GM18870 (cell line): ENCODE results near the gene DNTT.
"Not testable (repeated sequence)": the region's sequence is repeated elsewhere in the genome, so short reads cannot be mapped to it uniquely, and the experiment has no call there.

Source experiments
- ATAC-seq: cut with Tn5 transposase; IDR thresholded peaks from one replicate; pipeline ENCODE4 v1.9.1; 2021; ENCODE audit warnings: moderate library complexity; ENCODE audit not compliant: unreplicated experiment

Gene DNTT

DNA sequence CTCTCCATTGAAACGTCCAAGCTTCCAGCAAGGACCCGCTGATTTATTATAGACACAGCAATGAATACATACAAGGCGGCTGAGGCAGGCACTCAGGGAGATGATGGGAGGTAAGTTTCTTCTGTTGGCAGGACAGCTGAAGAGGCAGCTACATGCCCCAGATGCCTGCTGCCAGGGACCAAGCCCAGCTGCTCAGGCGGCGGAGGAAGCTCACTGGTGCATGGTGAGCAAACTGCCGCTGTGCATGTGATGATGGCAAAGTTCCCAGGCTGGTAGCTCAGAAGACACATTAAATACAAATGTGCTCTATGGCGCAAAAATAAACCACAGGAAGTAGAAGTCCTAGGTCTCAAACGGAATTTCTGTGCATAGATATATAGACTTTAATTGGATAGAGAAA lies 2.3 kb downstream of the DNTT start:
- ATAC-seq, result no peak

DNA sequence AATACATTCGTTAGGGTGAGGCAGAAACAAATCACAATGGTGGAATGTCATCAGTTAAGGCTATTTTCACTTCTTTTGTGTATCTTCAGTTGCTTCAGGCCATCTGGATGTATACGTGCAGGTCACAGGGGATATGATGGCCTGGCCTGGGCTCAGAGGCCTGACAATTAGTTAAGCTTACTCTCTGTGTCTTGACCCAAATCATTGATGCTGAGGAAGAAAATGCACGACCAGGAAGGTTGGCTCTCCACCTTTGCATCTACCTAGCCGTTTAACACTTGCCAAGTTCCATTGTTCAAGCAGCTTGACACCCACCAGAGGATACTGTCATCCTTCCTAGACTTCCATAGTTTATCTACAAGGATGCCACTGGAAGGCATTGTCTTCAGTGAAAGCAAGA lies 4.6 kb downstream of the DNTT start:
- not testable (repeated sequence) for ATAC-seq

DNA sequence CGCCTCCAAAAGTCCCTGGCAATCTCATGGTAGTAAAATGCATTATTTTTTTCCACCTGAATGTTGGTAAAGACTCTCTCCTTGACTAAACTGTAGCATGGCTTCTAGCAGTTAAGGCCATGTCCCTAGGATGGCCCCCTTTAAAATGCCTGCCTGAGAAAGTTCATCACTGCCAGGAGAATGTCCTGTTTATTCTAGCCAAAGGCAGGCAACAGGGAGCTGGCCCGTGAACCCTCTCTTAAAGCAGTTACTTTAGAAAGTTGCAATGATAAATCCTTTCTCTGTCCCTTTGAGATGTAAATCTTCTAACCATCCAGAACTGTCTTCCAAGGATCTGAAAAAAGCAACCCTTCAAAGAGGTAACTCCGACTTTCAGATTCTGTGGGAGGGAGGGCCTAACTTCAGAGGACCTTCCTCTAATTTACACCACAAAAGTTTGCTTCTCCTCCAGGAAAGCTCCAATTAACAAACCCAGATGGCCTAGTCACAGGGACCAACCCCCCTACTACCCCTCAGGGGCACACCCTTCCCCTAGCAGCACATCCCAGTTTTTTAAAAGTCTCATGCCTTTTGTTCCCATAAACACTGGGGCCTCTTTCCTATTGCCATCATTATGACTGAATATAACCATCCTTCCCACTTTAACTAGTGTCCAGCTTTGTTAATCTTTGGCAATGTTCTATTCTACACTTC lies 5.5 kb downstream of the DNTT start:
- ATAC-seq, result no peak

DNA sequence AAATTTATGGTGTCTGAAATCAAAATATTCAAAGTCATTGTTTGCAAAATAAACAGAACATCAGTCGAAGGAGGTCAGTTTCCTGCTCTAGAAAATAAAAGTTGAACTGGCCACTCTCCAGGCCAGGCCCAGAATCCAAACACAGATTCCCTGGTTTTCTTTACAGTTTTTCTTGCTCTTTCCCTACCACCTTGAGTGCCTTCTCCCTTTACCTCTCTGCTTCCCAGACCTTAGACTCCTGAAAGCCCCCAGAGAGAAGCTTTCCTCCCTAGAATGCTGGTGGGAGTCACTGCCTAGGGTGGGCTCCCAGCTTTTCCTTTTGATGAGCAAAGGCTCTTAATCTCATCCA lies 6.1 kb downstream of the DNTT start:
- ATAC-seq, result no peak

DNA sequence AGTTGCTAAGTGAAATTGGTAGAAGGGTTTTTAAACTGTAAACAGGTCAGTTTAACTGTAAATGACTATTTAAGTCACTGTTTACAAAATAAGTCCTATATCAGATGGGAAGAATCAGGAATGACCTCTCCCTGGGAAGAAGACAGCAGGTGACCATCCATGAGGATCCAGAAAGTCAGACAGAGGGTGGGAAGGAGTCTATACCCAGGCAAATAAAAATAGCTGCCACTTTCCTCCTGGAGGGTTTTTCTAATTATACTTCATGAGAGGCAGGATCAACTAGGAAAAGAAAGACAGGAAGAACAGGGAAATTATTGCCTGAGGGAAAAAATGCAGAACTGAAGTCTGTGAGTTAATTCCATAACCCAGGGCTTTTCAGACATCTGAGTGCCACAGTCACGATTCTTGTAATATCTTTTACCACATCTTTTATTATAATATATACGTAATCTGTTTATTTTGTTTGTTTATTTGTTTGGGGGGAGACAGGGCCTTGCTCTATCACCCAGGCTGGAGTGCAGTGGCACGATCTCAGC lies 7.0 kb downstream of the DNTT start:
- ATAC-seq, result no peak

DNA sequence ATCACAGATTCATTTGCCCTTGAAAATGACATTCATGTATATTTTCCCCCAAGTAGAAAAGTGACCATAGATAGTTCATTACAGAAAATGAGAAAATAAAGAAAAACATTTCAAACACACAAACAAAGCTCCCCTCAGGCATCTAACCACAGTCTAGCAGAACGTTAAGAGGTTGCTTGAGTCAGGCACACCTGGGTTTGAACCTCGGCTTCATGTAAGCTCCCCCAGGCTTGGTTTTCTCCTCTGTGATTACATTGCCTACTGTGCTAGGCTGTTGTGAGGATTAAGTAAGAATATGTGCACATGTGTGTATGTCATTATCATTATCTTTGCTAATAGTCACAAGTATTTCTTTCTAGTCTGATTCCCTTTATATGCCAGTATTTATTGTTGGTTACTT lies 9.1 kb downstream of the DNTT start:
- no peak for ATAC-seq

DNA sequence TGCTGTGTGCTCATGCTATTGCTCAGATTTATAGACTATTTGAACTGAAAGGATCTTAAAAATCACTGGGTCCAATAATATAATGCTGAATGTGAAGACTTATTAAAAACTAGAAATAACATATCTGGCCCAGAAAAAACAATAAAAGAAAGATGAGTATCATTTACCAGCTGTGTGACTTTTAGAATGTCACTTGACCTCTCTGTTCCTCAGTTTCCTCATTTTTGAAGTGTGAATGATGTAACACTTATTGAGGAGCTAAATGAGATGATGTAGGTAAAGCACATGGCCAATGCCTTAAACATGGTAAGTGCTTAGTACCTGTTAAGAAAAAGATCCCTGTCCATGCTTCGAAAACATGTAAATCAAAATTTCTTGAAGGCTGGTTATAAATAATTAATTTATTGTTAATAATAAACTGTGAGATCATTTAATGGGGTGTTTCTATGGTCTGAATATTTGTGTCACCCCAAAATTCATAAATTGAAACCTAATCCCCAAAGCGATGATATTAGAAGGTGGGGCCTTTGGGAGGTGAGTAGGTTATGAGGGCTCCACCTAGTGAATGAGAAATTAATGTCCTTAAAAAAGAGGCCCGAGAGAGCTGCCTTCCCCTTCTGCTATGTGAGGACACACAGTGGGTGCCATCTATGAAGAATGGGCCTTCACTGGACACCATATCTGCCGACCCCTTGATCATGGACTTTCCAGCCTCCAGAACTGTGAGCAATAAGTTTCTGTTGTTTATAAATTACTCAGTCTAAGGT lies 13.0 kb downstream of the DNTT start:
- ATAC-seq, result no peak

DNA sequence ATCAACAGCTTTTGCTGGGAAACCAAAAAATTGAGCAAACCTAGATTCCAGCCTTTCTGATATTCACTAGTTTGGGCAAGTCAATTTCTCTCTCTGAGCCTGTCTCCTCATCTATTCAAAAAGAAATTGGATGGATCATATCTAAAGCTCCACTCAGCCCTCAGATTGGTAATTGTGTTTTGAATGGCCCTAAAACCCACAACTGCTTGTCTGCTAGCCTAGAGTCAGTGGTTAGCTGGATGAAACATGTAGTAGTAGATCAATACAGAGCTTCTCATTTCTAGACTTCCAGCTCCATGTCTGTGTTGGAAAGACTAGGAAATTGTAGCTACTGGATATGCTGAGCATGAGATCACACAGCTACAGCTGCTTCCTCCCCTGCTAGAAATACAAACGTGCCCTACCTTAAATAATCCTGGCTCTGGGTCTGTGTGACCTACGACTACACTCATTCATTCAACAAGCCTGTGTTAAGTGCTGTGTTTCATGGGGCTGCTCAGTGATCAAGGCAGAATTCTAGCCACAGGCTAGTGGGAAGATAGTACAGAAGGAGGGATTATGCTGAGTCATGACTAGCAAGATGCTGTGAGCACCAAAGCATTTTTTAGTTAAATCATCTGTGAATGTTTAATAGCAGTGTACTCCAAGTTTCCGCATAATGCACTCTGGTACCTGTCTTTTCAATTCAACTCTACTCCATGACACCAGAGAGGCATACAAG lies 15.7 kb downstream of the DNTT start:
- ATAC-seq, result no peak

DNA sequence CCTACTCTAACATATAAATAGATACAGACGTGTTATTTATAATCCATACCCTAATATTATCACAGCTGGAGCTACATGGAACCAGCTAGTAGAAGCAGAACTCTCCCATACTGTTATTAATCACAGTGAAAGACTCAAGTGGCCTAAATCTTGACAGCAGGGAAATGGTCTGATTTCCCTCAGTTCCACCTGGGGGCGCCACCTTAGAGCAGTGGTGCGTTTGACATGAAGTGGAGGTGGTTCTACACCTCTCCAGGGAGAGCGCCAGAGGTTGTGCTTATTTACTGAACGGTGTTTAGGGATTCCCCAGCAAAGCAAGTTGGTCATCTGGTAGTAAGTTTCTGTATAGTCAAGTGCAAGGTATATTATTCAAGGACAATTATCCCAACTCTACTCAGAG lies 17.6 kb downstream of the DNTT start:
- no peak for ATAC-seq

DNA sequence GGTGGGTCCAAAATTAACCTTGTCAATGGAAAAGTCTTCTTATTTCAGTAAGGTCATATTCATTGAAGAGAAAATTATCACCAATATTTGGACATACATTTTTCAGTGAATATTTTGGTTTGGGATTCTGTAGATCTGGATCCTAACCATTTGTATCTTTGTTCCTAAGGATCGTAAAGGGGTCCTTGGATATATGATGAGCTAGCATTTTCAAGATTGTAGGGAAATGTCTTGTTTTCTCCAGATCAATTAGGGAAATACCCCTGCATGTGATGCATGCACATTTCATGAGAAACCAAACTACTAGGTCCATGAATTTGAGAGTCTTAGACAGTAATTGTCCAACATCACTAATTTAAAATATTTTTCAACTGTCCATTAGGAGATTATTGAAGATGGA lies 18.0 kb downstream of the DNTT start:
- no peak for ATAC-seq

DNA sequence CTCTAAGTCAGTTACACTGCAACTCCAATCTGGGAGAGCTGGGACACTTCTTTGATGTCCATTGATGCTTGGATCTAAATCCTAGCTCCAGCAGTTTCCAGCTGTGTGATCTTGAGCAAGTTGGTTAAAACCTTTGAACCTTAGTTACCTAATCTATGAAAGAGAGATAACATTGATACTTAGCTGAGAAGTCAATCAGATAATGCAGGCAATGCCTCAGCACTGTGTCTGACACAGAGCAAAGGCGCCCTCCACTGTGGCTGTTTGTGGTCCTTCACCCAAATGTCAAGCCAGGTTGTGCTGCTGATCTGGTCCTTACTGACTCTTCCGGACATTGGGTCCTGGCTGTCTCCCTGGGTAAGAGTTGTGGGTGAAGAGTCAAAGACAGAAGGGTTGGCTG lies 20.2 kb downstream of the DNTT start:
- no peak for ATAC-seq

DNA sequence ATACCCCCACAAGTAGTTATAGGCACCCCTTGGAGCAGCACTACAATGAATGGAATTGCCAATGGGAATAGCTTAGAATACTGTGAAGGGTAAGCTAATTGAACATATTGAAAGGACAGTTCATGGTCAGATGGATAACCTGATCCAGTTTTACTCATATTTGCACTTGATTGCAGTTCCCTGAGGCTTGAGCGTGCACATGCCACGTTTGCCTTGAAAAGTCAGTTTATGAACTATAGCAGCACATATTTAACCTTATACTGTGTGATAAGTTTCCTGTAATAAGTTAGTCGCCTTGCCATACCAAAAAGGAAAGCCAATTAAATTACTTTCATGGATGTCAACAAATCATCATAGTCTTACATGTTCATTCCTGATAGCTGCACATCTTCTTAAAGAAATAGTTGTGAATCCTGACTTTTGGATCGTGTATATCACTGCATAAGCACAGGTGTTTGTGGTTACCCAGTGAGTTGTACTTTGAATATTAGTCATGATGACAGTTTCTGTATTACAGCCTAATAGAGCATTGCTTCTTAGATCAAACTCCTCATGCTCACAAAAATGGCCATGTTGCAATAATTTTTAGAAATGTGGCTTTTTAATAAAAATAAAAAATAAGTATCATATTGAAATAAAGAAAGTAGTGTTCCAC lies 21.6 kb downstream of the DNTT start:
- ATAC-seq, result peak; percentile 96

DNA sequence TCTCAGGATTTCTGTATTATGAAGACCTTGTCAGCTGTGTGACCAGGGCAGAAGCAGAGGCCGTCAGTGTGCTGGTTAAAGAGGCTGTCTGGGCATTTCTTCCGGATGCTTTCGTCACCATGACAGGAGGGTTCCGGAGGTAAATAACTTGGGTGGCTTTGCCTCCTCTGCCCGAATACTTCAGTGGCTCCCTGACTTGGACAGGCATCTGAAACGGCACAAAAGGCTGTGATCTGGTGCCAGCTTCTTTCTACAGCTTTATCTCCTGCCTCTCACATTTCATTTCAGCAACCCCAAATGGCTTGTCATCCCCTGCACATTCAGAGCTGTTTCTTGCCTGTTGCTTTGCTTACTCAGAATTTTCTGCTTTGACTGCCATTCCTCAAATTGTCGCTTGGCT lies 23.2 kb downstream of the DNTT start:
- ATAC-seq, result no peak

DNA sequence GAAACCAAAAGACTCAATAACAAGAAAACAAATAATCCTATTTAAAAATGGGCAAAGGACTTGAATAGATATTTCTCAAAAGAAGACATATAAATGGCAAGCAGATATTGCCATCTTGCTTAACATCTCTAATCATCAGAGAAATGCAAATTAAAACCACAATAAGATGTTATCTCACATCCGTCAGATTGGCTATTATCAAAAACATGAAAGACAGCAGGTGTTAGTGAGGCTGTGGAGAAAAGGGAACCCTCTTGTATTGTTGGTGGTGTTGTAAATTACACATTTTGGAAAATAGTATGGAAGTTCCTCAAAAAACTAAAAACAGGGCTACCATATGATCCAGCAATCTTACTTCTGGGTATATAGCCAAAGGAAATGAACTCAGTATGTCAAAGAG lies 28.9 kb downstream of the DNTT start:
- no peak for ATAC-seq

DNA sequence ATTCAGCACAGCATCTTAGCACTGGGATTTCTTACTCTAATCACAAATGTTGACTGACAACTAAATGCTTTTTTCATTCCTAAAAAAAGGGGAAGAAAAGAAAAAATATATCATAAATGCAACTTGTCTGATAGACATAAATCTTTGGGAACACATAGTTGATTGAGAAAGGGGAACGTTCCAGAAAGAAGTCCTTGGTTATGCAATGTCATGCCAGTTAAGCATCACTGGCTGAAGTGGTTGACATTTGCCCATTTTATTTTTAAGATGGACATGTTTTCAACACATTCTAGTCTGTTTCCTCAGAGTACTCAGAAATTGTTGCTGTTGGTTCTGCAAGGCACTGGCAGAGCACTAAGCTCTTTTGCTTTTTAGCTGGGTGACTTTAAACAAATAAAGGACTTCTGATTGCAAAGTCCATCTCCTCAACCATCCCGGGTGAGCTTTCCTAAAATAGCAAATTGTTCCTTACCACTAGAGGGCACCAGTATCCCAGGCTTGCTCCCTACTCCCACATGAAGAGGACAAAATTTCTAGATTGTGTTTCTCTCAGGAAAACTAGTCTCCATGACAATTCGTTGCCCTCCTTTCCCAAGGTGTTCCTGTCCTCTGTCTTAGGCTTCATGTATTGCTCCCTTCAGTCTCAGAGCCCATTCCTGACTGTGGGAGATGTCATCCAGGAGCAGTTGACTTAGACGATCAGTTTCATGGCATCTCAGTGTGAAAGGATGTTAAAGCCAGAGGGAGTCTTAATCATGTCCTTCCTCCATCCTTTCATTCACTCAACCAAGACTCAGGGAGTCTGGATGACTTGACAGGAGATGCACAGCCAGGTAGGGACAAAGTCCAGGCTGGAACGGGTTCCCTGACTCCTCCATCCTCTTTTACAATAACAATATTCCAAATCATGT lies 30.6 kb downstream of the DNTT start:
- ATAC-seq, result no peak

DNA sequence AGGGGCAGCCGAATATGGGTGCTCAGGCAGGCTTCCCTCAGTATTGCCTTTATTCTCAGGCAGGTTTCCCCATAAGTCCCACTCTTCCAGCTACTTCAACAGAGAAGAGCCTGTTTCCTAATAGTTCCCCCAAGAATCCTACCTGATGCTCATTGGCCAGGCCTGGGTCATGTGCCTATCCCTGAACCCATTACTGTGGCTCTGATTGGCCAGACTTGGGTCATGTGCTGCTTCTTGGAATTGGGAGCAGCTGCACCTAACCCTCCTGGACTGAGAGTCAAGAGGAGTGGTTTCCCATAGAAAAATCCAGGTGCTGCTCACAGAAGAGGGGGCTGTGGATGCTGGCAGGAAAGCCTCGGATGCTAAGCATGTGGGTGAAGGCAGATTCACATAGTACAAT lies 32.9 kb downstream of the DNTT start:
- no peak for ATAC-seq

DNA sequence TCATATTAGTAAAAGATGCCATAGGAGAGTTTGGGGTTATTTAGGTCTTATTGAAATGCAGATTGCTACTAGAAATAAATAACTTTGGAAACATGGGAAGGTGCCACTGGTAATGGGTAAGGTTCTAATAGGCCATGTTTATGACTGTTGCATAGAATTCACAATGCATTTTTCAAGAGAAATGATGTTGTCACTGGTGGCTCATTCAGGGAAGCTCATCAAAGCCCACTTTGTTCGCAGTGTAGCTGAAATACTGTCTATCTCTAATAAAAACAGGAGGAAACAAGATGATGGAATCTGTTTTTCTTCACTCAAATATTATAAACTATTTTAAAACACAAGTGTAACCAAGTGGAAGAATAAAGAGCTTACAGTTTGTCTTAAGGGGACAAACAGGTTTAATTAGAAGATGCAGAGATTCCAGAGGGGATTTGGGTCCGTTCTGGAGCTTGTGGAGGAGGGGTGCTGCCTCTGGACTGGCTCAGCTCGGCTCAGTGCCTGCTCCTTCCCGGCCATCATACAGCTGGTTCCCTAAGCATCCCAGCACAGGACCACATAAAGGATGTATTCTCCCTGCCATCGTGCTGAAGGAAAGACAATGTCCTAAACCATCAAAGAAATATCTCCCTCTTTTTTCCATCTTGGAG lies 34.2 kb downstream of the DNTT start:
- ATAC-seq, result no peak

DNA sequence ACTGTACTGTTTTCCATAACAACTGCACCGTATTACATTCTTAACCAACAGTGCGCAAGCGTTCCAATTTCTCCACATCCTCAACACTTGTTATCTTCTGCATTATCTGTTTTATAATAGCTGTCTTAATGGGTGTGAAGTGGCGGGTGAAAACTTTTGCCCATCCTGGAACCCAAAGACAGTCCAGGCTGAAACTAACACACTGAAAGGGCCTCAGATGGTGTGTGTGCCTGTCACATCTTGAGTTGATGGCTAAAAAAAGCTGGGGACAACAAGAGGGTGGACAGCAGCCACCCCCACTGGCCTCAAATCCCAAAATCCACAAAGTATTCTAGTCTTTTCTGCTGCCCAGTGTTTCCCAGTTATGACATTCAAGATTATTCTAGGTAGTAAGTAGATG lies 35.1 kb downstream of the DNTT start:
- no peak for ATAC-seq

DNA sequence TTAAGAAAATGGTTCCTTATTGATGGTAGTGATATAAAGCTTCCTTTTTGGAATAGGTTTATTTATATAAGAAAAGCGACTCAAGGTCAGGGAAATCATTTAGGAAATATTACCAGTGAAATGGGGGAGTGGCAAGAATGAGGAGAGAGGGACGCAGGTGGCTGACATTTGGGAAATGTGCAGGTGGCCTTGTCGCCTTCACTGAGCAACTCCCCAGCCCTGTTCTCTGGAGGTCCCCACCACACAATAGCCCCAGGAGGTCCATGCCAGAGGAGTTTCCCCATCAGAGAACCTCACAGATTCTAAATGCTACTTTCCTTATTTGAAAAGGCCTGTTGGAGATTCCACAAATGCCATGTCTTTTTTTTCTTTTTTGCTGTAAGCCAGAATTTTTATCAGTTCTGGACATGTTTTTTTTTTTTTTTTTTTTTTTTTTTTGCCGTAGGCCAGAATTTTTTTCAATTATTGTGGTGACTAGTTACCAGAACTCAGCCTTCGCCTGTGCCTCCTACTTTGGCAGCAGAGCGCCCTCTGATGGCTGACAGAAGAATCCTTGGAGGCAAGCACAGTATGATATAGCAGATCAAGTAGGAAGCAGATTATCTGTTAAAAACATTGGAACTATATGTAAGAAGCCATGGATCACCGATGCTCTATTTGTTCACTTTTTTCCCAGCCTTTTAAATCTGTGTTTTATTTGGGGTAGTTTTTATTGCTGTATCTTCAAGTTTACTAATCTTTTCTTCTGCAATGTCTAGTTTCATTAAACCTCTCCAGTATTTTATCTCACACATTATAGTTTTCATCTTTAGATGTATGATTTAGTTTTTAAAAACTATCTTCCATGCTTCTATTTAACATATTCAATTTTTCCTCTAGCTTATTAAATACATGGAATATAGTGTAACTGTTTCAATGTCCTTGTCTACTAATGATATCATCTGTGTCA lies 36.0 kb downstream of the DNTT start:
- peak; percentile 58 for ATAC-seq
